22Rv1 (cell line): Measurements from ENCODE around the gene DAGLB.

ENCODE experiments used
- CTCF ChIP-seq: fragments of 450-650 bp; IDR thresholded peaks from 2 replicates; pipeline ENCODE4 v1.5.1; 2017; ENCODE audit warnings: mild to moderate bottlenecking
- ZFX ChIP-seq: fragments of 450-650 bp; IDR thresholded peaks from 2 replicates; pipeline ENCODE4 v1.6.1; 2017; ENCODE audit warnings: antibody characterized with exemption, borderline replicate concordance

- no peak for TF ChIP-seq CTCF
- no peak for TF ChIP-seq ZFX
Measured at GRCh38 chr7:6494365-6494764, 46.6 kb upstream of the DAGLB start.
